SHP77 (cell line): ENCODE data around the gene BCDIN3D.
"Not testable (repeated sequence)": the region's sequence is repeated elsewhere in the genome, so short reads cannot be mapped to it uniquely, and the experiment has no call there.

ENCODE experiments used
- DNase-seq, 2 experiments: peaks; one replicate each; lab custom pipeline; 2025; lab: John Stamatoyannopoulos, UW

The BCDIN3D gene

GRCh38 chr12:49876070-49876469 is 33.2 kb upstream of the BCDIN3D start:
- DNase-seq: no peak

- no peak for DNase-seq
These were observed 32.3 kb upstream of the BCDIN3D start for GRCh38 chr12:49875115-49875720.

- no peak for DNase-seq
These were observed 31.4 kb upstream of the BCDIN3D start for GRCh38 chr12:49874142-49874897.

GRCh38 chr12:49873361-49873934 is 30.5 kb upstream of the BCDIN3D start:
- no peak for DNase-seq

- DNase-seq: no peak
These were observed 29.9 kb upstream of the BCDIN3D start for GRCh38 chr12:49872781-49873181.

GRCh38 chr12:49872381-49872780 is 29.5 kb upstream of the BCDIN3D start:
- no peak for DNase-seq

- DNase-seq: not testable (repeated sequence)
These were observed 28.9 kb upstream of the BCDIN3D start for GRCh38 chr12:49871811-49872251.

GRCh38 chr12:49871263-49871561 is 28.3 kb upstream of the BCDIN3D start:
- no peak for DNase-seq

GRCh38 chr12:49870501-49871262 is 27.8 kb upstream of the BCDIN3D start:
- peak in 1 of 2 experiments; percentile 6 for DNase-seq

GRCh38 chr12:49869816-49870500 is 27.1 kb upstream of the BCDIN3D start:
- DNase-seq: no peak

- peak; percentile 80 to 84 for DNase-seq
These were observed 26.3 kb upstream of the BCDIN3D start for GRCh38 chr12:49868952-49869815.

GRCh38 chr12:49868449-49868848 is 25.5 kb upstream of the BCDIN3D start:
- DNase-seq: no peak

- DNase-seq: no peak
These were observed 24.9 kb upstream of the BCDIN3D start for GRCh38 chr12:49867570-49868341.

GRCh38 chr12:49866859-49867569 is 24.1 kb upstream of the BCDIN3D start:
- peak; percentile 44 to 52 for DNase-seq

- no peak for DNase-seq
These were observed 22.9 kb upstream of the BCDIN3D start for GRCh38 chr12:49865782-49866135.

GRCh38 chr12:49865109-49865781 is 22.3 kb upstream of the BCDIN3D start:
- no peak for DNase-seq

- no peak for DNase-seq
These were observed 21.8 kb upstream of the BCDIN3D start for GRCh38 chr12:49864798-49865090.

- no peak for DNase-seq
These were observed 21.3 kb upstream of the BCDIN3D start for GRCh38 chr12:49863946-49864797.
